Uterus (tissue), 2 donors: ENCODE data around the gene SMDT1.

Experiments
- POLR2A ChIP-seq, 2 donors: fragments of 450-650 bp; IDR thresholded peaks; one replicate each; pipeline ENCODE4 v1.6.1; 2016; ENCODE audit warnings: antibody characterized with exemption in 2 of 2, mild to moderate bottlenecking in 1 of 2, moderate library complexity in 1 of 2
- TF ChIP-seq, protein P1 (sequence below), 4 experiments: fragments of 200-600 bp in 2 of 4; fragments of 450-650 bp in 2 of 4; sonication (generic) in 2 of 4; IDR thresholded peaks; one replicate each; pipeline ENCODE4 v1.5.1; 2016 to 2019; ENCODE audit warnings: antibody characterized with exemption in 4 of 4, mild to moderate bottlenecking in 2 of 4, moderate library complexity in 1 of 4

DNA sequence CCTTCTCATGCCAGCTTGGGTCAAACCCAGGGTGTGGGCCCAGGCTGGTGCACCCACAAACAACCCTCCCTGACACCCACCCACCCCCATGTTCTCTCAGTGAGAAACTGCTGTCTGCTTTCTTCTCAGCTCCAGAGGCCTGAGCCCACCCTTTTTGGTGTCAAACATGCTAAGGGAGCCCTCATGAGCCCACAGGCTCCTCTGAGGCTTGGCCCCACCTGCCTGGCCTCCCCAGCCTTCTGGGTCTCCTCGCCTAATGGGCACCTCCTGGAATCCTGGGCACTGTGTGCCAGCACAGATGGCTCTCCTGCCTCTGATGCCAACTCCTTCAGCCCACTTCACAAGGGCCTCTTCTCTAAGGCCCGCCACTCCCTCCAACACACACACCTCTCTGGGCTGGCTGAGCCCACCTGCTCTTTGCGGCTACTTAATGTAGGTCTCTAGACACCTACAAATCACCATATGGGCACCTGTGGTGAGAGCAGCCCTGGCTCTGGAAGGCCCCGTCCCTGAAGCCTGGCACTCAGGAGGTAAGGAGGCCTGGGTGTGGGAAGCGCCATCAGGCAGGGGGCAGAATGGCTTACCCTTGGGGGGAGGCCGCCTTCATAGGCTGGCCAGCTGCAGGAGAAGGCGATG is 13.3 kb upstream of the SMDT1 start:
- TF ChIP-seq, protein P1, sequence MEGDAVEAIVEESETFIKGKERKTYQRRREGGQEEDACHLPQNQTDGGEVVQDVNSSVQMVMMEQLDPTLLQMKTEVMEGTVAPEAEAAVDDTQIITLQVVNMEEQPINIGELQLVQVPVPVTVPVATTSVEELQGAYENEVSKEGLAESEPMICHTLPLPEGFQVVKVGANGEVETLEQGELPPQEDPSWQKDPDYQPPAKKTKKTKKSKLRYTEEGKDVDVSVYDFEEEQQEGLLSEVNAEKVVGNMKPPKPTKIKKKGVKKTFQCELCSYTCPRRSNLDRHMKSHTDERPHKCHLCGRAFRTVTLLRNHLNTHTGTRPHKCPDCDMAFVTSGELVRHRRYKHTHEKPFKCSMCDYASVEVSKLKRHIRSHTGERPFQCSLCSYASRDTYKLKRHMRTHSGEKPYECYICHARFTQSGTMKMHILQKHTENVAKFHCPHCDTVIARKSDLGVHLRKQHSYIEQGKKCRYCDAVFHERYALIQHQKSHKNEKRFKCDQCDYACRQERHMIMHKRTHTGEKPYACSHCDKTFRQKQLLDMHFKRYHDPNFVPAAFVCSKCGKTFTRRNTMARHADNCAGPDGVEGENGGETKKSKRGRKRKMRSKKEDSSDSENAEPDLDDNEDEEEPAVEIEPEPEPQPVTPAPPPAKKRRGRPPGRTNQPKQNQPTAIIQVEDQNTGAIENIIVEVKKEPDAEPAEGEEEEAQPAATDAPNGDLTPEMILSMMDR (IDR thresholded peaks at IDR 0.05) = no peak
- no peak for TF ChIP-seq POLR2A (IDR thresholded peaks at IDR 0.05)
